Progenitor cell of endocrine pancreas (in vitro differentiated cells): Measurements from ENCODE around the gene SPAG5. TPM values are rescaled to one million over a fixed set of nuclear protein-coding genes. Genes with fewer than 3 reads are reported as not detected.
A peak's percentile ranks its signal among the peaks of the same experiment; 100 is the strongest.

ENCODE experiments used
- DNase-seq: peaks from one replicate; pipeline ENCODE4 v3.0.0; 2021; ENCODE audit warnings: low spot score; ENCODE audit not compliant: unreplicated experiment
- H3K27ac Mint-ChIP-seq: 2 replicates; pipeline ENCODE4 v1.8.0; 2021; ENCODE audit warnings: mild to moderate bottlenecking, moderate library complexity, mixed read lengths
- H3K27me3 Mint-ChIP-seq: 2 replicates; pipeline ENCODE4 v1.8.0; 2021; ENCODE audit warnings: mixed read lengths
- H3K36me3 Mint-ChIP-seq: 2 replicates; pipeline ENCODE4 v1.8.0; 2022; ENCODE audit warnings: mixed read lengths; ENCODE audit not compliant: insufficient read depth
- H3K4me1 Mint-ChIP-seq: 2 replicates; pipeline ENCODE4 v1.8.0; 2021; ENCODE audit warnings: low read depth, mixed read lengths
- H3K4me3 Mint-ChIP-seq: 2 replicates; pipeline ENCODE4 v1.8.0; 2021; ENCODE audit warnings: low read depth, mild to moderate bottlenecking, moderate library complexity, mixed read lengths
- H3K9me3 Mint-ChIP-seq: 2 replicates; pipeline ENCODE4 v1.8.0; 2021; ENCODE audit warnings: low read depth, mixed read lengths
- CTCF ChIP-seq: fragments of 200-600 bp; sonication (generic); IDR thresholded peaks from one replicate; pipeline ENCODE4 v1.5.0; 2021; ENCODE audit warnings: antibody characterized with exemption, mild to moderate bottlenecking; ENCODE audit not compliant: unreplicated experiment
- total RNA-seq: library from RNA; stranded (reverse); gene quantifications from 2 replicates; pipeline ENCODE4 v1.2.1, GENCODE V29; 2021

The SPAG5 gene
- total RNA-seq, 1 donor from 2014 or later: 69.4 TPM

GRCh38 chr17:28572259-28573039, 26.4 kb downstream of the SPAG5 start:
- peaks cover 26% of the 10 kb centered on the region for H3K4me1 Mint-ChIP-seq
- peaks cover 15% of the 10 kb centered on the region for H3K27me3 Mint-ChIP-seq
- peaks cover 3% of the 10 kb centered on the region for H3K36me3 Mint-ChIP-seq
- DNase-seq: no peak
- no peak for TF ChIP-seq CTCF
- H3K27ac Mint-ChIP-seq: no peak overlapping the region
- no peaks in the 10 kb centered on the region for H3K9me3 Mint-ChIP-seq
- H3K4me3 Mint-ChIP-seq: peak overlapping the region; percentile 97

- Mint-ChIP-seq H3K27ac (peak within 1 kb of the TSS; percentile 90), H3K9me3 (no peaks in the 10 kb centered on the region), H3K4me3 (peak within 1 kb of the TSS; percentile 97), H3K4me1 (peaks cover 28% of the 10 kb centered on the region), H3K27me3 (peaks cover 15% of the 10 kb centered on the region), H3K36me3 (peaks cover 1% of the 10 kb centered on the region)
- DNase-seq: peak; percentile 89
- no peak for TF ChIP-seq CTCF
Measured at GRCh38 chr17:28571361-28572122, 27.3 kb downstream of the SPAG5 start, which contains the start of gene PIGS. Gene PIGS, minus strand, starts transcription at chr17:28571524. Its CDS starts 28 bp downstream, at chr17:28571496.

- Mint-ChIP-seq H3K27ac (peak overlapping the region; percentile 90), H3K36me3 (peaks cover 1% of the 10 kb centered on the region), H3K4me3 (peak overlapping the region; percentile 97), H3K27me3 (peaks cover 10% of the 10 kb centered on the region), H3K9me3 (no peaks in the 10 kb centered on the region), H3K4me1 (peaks cover 26% of the 10 kb centered on the region)
- no peak for DNase-seq
- TF ChIP-seq CTCF: no peak
Measured at GRCh38 chr17:28570716-28571360, 28.0 kb downstream of the SPAG5 start.

- DNase-seq: no peak
- H3K36me3 Mint-ChIP-seq: peaks cover 1% of the 10 kb centered on the region
- peaks cover 26% of the 10 kb centered on the region for H3K4me1 Mint-ChIP-seq
- no peaks in the 10 kb centered on the region for H3K9me3 Mint-ChIP-seq
- H3K27ac Mint-ChIP-seq: no peak overlapping the region
- H3K4me3 Mint-ChIP-seq: peak overlapping the region; percentile 97
- no peak for TF ChIP-seq CTCF
- peaks cover 10% of the 10 kb centered on the region for H3K27me3 Mint-ChIP-seq
Measured at GRCh38 chr17:28569446-28569845, 29.4 kb downstream of the SPAG5 start.

GRCh38 chr17:28567604-28568003, 31.2 kb downstream of the SPAG5 start:
- H3K4me3 Mint-ChIP-seq: no peak overlapping the region
- H3K27ac Mint-ChIP-seq: peak overlapping the region; percentile 22
- H3K4me1 Mint-ChIP-seq: peaks cover 26% of the 10 kb centered on the region
- no peaks in the 10 kb centered on the region for H3K9me3 Mint-ChIP-seq
- no peak for DNase-seq
- H3K27me3 Mint-ChIP-seq: peaks cover 4% of the 10 kb centered on the region
- H3K36me3 Mint-ChIP-seq: peaks cover 1% of the 10 kb centered on the region
- no peak for TF ChIP-seq CTCF
